AML-193 (cell line): ENCODE data around the gene C1QTNF6.
A peak's percentile ranks its signal among the peaks of the same experiment; 100 is the strongest.

Experiments
- DNase-seq, 2 experiments: peaks; one replicate each; lab custom pipeline; 2025; lab: John Stamatoyannopoulos, UW

The C1QTNF6 gene

DNA sequence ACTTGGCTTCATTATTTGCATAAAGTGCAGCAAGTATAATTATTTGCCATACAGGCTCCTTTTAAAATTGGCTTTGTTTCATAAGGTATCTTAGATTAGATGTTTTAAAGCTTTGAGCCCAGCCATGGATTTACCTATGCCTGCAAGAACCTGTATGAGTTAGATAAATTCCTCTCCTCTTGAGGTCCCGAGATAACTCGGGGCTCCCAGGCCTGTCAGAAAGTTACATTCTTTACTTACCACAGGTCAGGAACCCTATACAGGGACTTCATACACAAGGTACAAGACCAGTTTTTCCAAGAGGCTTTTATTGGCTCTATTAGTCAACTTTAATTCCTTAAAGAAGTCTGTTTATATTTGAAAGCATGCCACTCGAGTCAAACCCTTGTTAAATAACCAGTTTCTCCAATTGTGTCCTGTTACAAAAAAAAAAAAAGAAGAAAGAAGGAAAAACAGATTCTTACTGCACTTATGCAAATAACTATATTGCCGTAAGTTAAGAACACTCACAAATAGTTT is 2.3 kb upstream of the C1QTNF6 start:
- no peak for DNase-seq

DNA sequence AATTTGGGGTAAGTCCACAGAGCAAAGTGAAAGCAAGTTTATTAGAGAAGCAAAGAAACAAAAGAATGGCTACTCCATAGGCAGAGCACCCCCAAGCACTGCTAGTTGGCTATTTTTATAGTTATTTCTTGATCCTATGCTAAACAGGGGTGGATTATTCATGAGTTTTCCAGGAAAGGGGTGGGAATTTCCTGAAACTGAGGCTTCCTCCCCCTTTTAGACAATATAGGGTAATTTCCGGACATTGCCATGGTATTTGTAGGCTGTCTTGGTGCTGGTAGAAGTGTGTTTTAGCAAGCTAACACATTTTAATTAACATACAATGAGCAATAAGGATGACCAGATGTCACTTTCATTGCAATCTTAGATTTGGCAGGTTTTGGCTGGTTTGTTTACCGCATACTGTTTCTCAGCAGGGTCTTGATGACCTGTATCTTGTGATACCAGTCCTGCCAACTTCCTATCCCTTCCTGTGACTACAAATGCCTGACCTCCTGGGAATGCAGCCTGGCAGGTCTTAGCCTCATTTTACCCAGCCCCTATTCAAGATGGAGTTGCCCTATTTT is 937 bp upstream of the C1QTNF6 start:
- DNase-seq, result no peak

DNA sequence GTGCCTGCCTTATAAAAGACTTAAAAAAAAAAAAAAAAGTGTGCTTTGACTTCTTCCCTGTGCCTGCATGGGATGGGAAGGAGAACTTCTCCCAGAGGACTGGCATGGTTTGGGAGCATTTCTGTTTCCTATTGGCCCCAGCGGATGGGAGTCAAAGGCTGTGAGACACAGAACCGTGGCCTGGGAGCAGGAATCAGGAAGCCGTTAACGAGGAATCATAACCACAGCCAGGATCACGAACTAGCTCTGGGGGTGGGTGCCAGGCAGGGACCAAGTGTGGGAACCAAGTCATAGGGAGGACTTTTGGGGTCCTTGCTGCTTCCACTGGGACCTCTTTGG is 526 bp downstream of the C1QTNF6 start:
- no peak for DNase-seq

DNA sequence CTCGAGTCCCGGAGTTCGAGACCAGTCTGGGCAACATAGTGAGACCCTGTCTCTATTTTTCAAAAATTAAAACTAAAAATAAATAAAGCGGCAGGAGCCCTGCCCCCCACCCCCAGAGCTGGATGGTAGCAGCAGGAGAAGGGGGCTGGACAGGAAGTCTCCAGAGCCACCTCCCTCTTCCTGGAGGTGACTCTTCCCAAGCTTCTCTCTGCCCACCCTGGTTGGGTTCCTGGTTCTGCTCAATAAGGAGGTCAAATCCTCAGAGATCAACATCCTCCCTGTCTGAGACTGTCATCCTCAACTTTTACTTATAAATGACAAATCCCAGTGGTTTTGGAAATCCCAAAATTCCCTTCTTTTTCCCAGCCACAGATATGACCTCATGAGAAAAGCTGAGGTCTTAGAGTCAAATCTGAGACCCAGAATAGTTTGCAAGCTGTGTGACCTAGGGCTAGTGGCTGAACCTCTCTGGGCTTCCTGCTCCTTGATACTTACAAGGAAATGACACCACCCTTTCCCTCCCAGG is 987 bp downstream of the C1QTNF6 start:
- no peak for DNase-seq

DNA sequence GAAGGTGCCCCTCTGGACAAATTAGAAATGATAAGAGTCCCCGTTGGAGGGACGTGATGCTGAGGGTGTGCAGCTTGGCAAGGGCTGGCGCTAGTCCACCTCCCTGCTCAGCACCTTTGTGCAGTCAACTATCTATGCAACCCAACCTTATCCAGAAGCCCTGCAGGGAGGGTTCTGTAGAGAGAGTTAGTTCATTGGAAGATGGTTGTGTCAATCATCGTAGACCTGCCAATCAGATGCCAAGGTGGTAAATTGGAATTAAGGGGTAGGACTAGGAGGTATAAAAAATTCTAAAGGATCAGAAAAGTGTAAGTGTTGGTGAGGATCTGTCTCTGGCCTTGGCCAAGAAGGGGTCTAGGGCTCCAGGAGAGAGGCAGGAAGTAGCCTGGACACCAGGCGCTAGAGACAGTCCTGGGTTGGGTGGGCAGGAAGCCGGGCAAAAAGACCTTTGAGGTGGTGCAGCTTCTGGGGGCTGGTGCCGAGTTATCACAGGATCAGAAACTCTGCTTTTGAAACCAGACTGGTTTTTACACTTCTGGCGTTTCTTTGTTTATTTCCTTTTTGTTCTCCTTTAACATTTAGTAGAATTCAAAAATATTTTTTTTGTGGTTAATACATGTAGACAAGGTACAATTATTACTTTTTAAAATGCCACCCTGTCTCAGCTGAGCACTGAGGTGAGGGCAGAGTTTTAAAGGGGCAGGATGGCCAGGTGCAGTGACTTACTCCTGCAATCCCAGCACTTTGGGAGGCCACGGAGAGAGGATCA is 1.6 kb downstream of the C1QTNF6 start:
- peak; percentile 20 to 31 for DNase-seq

DNA sequence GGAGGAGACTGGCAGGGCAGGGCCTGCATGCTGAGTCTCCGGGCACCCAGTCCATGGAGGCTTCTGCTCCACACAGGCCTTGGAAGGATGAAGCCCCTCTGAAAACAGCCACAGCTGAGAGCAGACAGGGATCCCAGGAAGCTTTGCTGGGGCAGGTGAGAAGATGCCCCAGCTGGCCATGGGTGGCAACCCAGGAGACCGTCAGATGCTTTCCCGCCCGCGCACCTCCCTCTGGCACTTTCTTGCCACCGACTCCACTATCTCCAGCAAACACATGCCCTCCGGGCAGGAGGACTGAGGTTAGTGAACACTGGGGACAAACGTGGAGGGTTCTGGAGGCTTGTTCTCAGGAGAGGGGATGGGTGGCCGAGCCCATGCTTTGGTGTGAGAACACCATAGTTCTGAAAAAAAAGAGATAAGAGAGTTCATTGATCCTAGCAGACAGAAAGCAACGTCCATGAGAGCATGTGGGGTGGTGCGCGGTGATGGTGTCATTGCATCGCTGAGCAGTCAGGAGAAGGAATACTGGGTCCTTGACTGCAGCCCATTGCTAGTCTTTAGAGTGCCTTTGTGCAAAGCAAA is 2.3 kb downstream of the C1QTNF6 start:
- no peak for DNase-seq

DNA sequence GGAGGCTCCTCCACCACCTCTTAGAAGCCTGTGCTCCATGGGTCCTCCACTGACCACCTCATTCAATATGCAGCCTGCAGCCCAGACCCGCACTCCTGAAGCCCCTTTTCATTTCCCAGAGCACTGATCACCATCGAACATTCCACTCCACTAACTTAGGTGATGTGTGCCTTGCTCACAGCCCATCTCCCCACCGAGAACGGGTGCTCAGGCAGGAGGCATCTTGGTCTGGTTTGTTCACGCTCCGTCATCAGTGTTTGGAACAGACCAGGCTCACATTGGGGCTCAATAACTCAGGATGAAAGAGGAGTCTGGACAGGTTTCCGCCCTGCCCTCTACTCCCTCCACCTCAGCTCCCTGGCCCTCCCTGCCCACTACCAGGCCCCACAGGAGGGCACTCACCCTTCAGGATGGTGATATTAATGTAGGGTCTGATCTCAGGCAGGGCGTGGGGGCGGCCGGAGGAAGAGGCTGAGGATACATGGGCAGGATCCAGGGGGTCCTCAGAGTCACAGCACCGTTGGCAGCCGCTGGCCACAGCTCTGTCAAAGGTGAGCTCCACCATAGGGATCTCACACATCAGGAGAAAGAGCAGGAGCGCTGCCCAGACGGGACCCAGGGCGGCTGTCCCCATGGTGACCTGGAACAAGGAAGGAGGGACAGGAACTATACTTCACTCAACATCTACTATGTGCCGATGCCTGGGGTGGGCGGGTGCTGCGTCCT is 3.1 kb downstream of the C1QTNF6 start:
- DNase-seq, result no peak

DNA sequence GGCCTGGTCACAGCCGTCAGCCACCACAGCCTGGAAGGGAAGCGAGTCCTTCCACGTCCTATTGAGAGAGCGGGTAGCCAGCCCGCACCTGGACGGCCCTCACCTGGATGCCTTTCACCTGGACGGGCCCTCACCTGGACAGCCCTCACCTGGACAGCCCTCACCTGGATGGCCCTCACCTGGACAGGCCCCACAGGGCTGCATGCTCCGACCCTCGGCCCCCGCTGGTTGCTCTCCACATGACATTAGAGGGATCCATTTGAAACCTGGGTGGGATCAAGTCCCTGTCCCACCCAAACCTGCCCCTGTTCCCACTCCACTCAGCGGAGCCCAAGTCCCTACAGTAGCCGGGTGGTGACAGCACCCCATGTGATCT is 3.7 kb downstream of the C1QTNF6 start:
- no peak for DNase-seq

DNA sequence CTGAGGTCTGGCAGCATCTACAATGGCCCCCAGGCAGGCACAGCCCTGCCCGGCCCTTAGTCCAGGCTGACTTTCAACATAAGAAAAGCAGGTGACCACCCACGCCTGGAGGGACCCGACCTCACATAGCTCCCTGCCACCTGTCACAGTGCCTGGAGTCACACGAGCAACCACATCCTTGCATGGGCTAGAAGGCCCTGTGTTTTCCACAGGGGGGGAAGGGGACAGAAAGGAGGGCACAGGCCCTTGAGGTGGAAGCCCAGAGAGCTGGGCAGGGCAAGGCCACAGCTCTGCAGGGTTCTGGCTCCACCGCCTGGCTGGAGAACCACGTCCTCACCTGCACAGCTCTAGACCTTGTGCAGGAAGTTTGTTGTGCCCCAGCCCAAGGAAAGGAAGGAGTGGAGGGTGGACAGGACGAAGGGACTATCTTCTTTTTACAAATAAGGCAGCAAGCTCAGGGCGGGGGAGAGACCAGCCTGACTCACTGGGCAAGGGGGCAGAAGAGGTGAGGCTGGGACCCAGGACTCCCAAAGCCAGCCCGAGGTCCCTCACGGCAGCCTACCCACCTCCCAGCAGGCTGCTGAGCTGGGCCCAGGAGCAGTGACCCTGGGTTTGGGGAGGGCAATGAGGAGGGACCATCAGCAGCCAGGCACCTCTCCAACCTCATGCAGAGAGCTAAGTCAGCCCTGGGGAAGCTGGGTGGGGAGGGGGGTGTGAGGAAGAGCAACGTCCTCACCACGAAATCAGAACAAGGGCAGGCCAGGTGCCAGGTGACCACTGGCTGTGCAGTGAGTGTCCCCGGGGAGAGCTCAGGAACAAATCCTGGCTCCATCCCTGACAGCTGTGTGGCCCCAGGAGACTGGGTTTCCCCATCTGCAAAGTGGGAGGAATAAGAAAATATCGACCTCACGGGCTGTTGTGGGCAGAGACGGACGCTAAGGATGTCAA is 4.3 kb downstream of the C1QTNF6 start:
- no peak for DNase-seq

DNA sequence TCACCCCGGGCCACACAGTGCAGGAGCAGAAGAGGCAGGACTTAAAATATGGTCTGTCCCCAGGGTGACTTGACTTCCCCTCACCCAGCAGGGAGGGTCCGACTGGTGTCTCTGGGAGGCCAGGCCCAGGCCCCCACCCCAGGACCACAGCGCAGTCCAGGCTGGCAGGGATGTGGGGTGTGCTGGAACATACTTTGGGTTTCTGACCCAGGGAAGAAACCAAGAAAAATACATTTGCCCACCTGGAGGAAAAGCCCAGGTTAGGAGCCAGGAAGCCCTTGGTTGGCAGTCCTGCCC is 5.2 kb downstream of the C1QTNF6 start:
- no peak for DNase-seq

DNA sequence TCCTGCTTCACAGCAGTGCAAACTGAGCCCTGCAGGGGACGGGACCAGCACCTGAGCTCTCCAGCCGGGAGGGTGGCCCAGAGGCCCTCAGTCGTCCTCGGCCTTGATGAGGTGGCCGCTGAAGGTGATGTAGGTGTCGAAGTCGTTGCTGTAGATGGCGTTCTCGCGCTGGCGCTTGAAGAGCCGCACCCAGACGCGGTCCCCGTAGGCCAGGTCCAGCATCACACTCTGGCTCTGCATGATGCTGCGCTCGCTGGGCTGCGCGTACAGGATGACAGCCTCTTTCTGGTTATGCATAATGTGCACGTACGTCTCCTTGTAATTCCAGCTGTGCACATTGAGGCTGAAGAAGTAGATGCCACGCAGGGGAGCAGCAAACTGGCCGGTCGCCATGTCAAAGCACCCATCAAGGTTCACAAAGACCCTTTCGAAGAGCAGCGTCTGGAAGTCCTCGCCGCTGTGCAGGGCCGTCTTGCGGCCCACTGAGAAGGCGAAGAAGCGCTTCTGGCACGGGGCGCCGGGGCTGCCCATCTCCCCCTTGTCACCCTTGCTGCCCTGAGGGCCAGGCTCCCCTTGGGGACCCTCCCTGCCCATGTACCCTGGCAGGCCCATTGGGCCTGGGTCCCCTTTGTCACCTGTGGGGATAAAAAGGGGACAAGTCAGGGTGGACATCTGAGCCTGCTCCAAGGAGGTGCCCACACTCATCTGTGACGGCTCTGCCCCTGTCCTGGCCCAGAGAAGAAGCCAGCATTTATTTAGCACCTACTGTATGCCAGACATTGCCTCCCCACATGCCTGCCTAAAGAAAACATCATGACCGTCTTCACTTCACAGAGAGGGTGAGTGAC is 5.7 kb downstream of the C1QTNF6 start:
- no peak for DNase-seq

DNA sequence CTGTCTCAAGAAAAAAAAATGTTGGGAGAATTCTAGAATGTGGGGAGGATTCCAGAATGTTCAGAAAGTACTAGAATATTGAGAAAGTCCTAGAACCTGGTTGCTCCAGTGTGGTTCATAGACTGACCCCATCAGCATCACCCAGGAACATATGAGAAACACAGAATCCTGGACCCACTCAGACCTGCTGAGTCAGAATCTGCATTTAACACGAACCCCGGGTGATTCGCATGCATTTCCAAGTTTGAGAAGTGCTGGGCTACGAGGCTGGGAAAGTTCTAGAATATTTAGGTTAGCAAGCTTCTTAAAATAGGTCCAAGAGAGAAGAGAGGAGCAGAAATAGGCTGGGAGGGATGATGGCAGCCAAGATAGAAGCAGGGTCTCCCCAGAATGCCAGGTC is 6.4 kb downstream of the C1QTNF6 start:
- no peak for DNase-seq

DNA sequence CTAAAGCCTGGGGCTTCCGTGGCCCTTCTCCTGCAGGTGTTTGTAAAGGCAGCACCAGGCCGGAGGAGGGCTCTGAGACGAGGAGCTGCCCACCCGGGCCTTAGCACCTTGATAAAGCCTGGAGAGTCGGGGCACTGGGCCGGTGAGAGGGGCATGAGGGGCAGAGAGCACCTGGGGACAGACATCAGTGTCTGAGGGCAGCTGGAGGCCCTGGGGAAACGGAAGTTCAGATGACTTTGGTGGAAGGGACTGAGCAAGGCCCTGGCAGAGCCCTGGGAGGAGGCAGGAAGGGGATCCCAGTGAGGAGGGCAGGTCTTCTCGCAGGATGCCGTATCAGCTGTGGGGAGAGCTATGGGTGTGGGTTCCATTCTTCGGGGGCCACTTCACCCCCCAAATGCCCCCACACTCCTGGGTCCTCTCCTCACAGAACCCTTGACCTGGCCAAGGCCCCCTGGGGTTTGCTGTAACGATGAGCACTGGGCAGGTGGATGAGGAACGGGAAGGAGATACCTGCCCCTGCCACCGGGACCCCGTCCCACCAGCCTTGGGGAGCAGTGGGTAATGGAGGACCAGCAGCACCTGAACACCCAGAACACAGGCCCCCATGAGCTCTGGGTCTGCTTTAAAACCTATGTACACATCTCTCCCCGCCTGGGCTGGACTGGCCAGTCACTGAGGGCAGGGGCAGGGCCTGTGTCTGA is 7.4 kb downstream of the C1QTNF6 start:
- DNase-seq, result no peak

DNA sequence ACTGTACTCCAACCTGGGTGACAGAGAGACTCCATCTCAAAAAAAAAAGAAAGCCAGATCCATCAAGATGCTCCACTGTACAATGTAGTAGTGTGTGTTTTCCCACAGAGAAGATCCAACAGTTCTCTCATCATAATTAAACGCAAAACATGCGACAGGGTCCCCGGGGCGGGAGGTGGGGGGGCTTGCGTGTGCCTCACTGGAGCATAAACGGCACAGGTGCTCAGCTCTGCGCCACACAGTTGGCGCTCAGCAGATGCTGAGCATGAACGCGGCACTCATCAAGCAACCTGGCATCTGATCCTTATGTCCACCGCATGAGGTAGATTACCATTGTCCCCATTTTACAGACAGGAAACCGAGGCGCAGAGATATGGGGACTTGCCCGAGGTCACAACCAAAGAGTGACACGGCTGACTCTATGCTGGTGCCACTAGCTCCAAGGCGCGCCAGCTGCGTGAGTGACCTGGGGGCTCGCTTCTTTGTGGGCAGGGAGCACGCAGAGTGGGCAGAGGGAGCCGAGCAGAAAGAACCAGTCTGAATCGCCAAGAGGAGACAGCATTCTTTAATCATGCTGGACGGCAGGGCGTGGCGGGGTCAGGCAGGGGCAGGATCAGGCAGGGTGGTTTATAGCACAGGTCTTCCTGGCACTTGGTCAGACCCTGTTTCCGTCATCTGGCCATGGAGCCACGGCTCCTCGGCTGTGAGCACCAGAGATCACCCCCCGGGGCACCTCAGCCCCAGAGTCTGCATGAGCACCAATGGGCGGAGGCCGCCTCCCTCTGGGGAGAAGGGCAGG is 8.2 kb downstream of the C1QTNF6 start:
- DNase-seq, result no peak

DNA sequence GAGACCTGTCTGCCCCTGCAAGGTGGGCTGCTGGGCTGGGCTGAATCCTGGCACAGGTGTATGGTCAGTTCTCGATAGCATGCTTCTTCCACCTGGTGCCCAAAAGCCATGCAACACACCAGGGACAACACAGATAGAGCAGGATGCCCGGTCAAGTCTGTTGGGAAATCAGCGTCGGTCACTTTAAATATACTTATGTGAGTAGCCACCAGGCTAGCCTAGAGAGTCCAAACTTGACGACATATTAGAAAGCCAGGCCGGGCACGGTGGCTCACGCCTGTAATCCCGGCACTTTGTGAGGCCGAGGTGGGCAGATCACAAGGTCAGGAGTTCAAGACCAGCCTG is 8.9 kb downstream of the C1QTNF6 start:
- no peak for DNase-seq

DNA sequence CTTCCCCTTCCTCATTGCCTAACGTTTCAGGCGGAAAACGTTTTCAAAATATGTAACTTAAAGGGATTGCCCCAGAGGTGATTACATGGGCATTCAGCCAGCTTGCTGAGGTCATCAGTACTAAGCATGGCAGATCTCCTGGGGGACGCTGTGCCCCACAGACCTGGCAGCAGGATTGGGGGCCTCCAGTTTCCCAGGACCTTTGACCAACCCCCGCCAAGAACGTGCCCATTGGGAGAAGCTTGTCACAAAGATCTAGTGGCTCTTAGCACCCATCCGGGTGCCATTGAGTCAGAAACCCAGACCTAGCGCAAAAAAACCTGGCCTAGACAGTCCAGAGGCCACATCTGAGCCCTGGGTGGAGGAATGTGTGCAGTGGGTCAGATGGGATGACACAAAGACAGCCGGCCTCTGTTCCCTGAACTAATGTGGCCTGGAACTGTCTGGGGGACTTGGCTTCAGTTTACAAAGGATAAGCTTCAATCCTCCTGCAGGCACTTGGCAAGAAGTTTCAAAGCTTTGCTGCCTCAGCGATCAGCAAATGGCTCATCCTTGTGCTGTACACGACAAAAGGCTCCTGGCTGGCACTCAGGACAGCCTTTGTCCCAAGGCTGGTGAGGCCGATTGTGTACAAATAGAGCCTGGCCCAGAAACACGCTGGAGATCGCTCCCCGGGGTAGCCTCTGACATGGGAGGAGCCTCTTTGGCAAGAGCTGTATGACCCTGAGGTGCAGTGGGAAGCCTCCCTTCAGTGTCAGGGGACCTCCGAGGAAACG is 9.5 kb downstream of the C1QTNF6 start:
- DNase-seq, result no peak

DNA sequence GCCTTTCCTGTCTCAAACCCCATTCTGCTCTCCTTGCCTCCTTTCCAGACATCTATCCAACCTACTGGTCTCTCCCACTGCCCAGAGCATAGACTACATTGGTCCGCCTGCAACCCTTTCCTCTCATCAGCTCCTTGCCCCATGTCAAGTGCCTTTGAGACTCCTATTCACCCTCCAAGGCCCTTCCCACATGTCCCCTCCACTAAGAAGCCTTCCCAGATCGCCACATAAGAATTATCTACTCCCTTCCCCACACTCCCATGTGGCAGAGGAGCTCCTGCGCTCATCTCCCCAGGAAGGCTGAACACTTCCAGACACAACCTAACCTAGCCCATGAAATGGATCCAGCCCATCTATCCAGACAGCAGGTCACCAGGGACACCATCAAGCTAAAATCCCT is 10.3 kb downstream of the C1QTNF6 start:
- DNase-seq, result no peak

DNA sequence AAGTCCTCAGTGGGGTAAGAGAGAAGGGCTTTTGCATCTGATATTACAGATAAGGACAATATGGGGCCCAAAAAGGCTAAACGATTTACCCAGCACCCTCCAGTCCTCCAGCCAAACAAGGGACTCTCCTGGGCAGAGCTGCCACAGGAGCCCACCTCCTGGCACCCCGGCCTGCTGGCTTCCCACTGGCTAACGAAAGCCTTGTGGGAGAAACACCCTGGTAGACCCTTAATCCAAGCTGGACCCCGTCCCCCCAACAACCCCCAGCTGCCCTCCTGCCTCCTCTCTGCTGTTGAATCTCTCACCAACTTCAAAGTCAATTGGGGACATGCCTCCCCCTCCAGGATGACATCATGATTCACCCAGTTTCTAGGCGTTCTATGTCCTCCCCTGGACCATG is 10.8 kb downstream of the C1QTNF6 start:
- DNase-seq, result no peak
